HCT116 (cell line): ENCODE measurements around the gene DDRGK1. TPM values are rescaled to one million over a fixed set of nuclear protein-coding genes. Genes with fewer than 3 reads are reported as not detected.

ENCODE experiments used
- ATAC-seq: fragments of 200-7000 bp; cut with Tn5 transposase; 2 replicates; pipeline ENCODE4 v1.9.1; 2020; ENCODE audit warnings: mild to moderate bottlenecking, moderate library complexity
- BruUV-seq: library from RNA; stranded (reverse); fragments of 400-500 nt; replicated peaks from 2 replicates; lab custom pipeline; 2021; lab: Mats Ljungman, UMichigan
- CTCF ChIA-PET: fragments of 300-600 bp; sonication (Branson Sonifier 250); formaldehyde crosslinking; loops from one replicate; lab custom pipeline; 2021; ENCODE audit warnings: antibody characterized with exemption; lab: Charles Lee
- POLR2A ChIA-PET: fragments of 300-600, 350-600 bp; sonication (Branson Sonifier 250); formaldehyde crosslinking; loops from one replicate; lab custom pipeline; 2021; ENCODE audit warnings: antibody characterized with exemption; lab: Charles Lee
- RAD21 ChIA-PET, 2 experiments: fragments of 300-600 bp; sonication (Branson Sonifier 250); formaldehyde crosslinking; loops; one replicate each; lab custom pipeline; 2023; ENCODE audit warnings: low total read pairs in 2 of 2; ENCODE audit not compliant: uncharacterized antibody in 2 of 2, unreplicated experiment in 2 of 2, low non-redundant PET in 1 of 2; lab: Charles Lee
- DNase-seq: peaks from one replicate; pipeline ENCODE4 v3.0.0-alpha.2; 2010; ENCODE audit warnings: low read depth, low spot score
- H2AFZ ChIP-seq: fragments of 200-600 bp; shearing (Covaris generic), sonication (generic); 2 replicates; pipeline ENCODE4 v1.6.1; 2017; ENCODE audit warnings: low read depth, mixed run types, mixed read lengths, antibody characterized with exemption, low read length; ENCODE audit not compliant: poor library complexity, severe bottlenecking
- H3K27ac ChIP-seq: 2 replicates; pipeline ENCODE4 v1.5.1; 2012; ENCODE audit warnings: low read depth, low read length
- H3K27me3 ChIP-seq: fragments of 200-600 bp; sonication (generic); 2 replicates; pipeline ENCODE4 v1.6.1; 2016; ENCODE audit warnings: mixed run types, low read length, mixed read lengths; ENCODE audit not compliant: insufficient read depth
- H3K36me3 ChIP-seq, 2 experiments: fragments of 200-500 bp in 1 of 2; fragments of 200-600 bp in 1 of 2; sonication (Bioruptor generic) in 1 of 2; sonication (generic) in 1 of 2; 2 replicates each; pipeline versions ENCODE4 v1.5.1 to v1.6.1; 2014 to 2016; ENCODE audit warnings: low read length in 2 of 2, inconsistent platforms in 1 of 2, mixed read lengths in 1 of 2, mixed run types in 1 of 2; ENCODE audit not compliant: insufficient read depth in 2 of 2, control insufficient read depth in 1 of 2
- H3K4me1 ChIP-seq, 2 experiments: fragments of 200-600 bp in 1 of 2; sonication (generic) in 1 of 2; 2 replicates each; pipeline versions ENCODE4 v1.5.1 to v1.6.1; 2012 to 2017; ENCODE audit warnings: low read length in 2 of 2, inconsistent platforms in 1 of 2, mild to moderate bottlenecking in 1 of 2, mixed read lengths in 1 of 2, mixed run types in 1 of 2, moderate library complexity in 1 of 2; ENCODE audit not compliant: insufficient read depth in 2 of 2, control insufficient read depth in 1 of 2
- H3K4me2 ChIP-seq: fragments of 200-600 bp; sonication (generic); 2 replicates; pipeline ENCODE4 v1.6.1; 2017; ENCODE audit warnings: mixed run types, low read length, mixed read lengths
- H3K4me3 ChIP-seq, 2 experiments: fragments of 200-600 bp in 1 of 2; sonication (generic) in 1 of 2; replicated peaks in 1 of 2; 2 replicates each; pipeline ENCODE4 v1.5.1; 2011 to 2016; ENCODE audit warnings: low read length in 2 of 2, control low read depth in 1 of 2, low read depth in 1 of 2, mild to moderate bottlenecking in 1 of 2, mixed read lengths in 1 of 2, mixed run types in 1 of 2
- H3K79me2 ChIP-seq: fragments of 200-600 bp; sonication (generic); 2 replicates; pipeline ENCODE4 v1.6.1; 2017; ENCODE audit warnings: mild to moderate bottlenecking, mixed run types, low read length, moderate library complexity, mixed read lengths; ENCODE audit not compliant: insufficient read depth
- H3K9ac ChIP-seq: fragments of 200-600 bp; sonication (generic); 2 replicates; pipeline ENCODE4 v1.6.1; 2016; ENCODE audit warnings: low read length, mixed read lengths
- H3K9me2 ChIP-seq: fragments of 200-600 bp; sonication (generic), shearing (Covaris generic); 2 replicates; pipeline ENCODE4 v1.6.1; 2017; ENCODE audit warnings: mixed run types, mild to moderate bottlenecking, moderate library complexity; ENCODE audit not compliant: insufficient read depth
- H3K9me3 ChIP-seq, 2 experiments: fragments of 200-500 bp in 1 of 2; fragments of 200-600 bp in 1 of 2; sonication (Bioruptor generic) in 1 of 2; sonication (generic) in 1 of 2; 2 replicates each; pipeline ENCODE4 v1.6.1; 2014 to 2017; ENCODE audit warnings: low read length in 2 of 2, mixed read lengths in 2 of 2, inconsistent platforms in 1 of 2, low read depth in 1 of 2, mild to moderate bottlenecking in 1 of 2, mixed run types in 1 of 2, moderate library complexity in 1 of 2; ENCODE audit not compliant: control insufficient read depth in 1 of 2, insufficient read depth in 1 of 2
- H4K20me1 ChIP-seq: fragments of 200-600 bp; sonication (generic), shearing (Covaris generic); 2 replicates; pipeline ENCODE4 v1.6.1; 2017; ENCODE audit warnings: mixed run types, mild to moderate bottlenecking, moderate library complexity; ENCODE audit not compliant: insufficient read depth
- EGR1 ChIP-seq: IDR thresholded peaks from 2 replicates; pipeline ENCODE4 v1.6.1; 2012; ENCODE audit warnings: low read depth
- EZH2 ChIP-seq: fragments of 200-600 bp; sonication (generic); IDR thresholded peaks from 2 replicates; pipeline ENCODE4 v1.6.1; 2017; ENCODE audit warnings: antibody characterized with exemption, mixed run types
- FOSL1 ChIP-seq: IDR thresholded peaks from 2 replicates; pipeline ENCODE4 v1.6.1; 2012; ENCODE audit warnings: low read depth
- JUND ChIP-seq: IDR thresholded peaks from 2 replicates; pipeline ENCODE4 v1.6.1; 2012
- POLR2A ChIP-seq: IDR thresholded peaks from 2 replicates; pipeline ENCODE4 v1.7.0; 2011; ENCODE audit warnings: borderline replicate concordance; ENCODE audit not compliant: insufficient read depth, insufficient read length; ENCODE audit errors: extremely low read depth
- POLR2AphosphoS5 ChIP-seq: IDR thresholded peaks from 2 replicates; pipeline ENCODE4 v1.6.1; 2011; ENCODE audit warnings: mild to moderate bottlenecking, low read depth, low read length, moderate library complexity
- RAD21 ChIP-seq: IDR thresholded peaks from 2 replicates; pipeline ENCODE4 v1.6.1; 2012; ENCODE audit warnings: low read depth, mild to moderate bottlenecking
- SIN3A ChIP-seq: IDR thresholded peaks from 2 replicates; pipeline ENCODE4 v1.6.1; 2012; ENCODE audit warnings: low read depth
- SP1 ChIP-seq: IDR thresholded peaks from 2 replicates; pipeline ENCODE4 v1.6.1; 2012; ENCODE audit warnings: low read depth
- SRF ChIP-seq: IDR thresholded peaks from 2 replicates; pipeline ENCODE4 v1.6.1; 2012; ENCODE audit warnings: low read depth
- YY1 ChIP-seq: IDR thresholded peaks from 2 replicates; pipeline ENCODE4 v1.6.1; 2011; ENCODE audit warnings: low read length, low read depth, moderate library complexity, mild to moderate bottlenecking; ENCODE audit not compliant: insufficient replicate concordance; ENCODE audit errors: extremely low read depth
- ZFX ChIP-seq: fragments of 450-650 bp; IDR thresholded peaks from 2 replicates; pipeline ENCODE4 v1.6.1; 2017
- intact Hi-C: fragments of 100-400 bp; cut with micrococcal nuclease; formaldehyde crosslinking; loops from 2 replicates; pipeline ENCODE4 v1.10.0; 2022
- total RNA-seq: library from RNA; stranded (reverse); gene quantifications from one replicate; pipeline ENCODE4 v1.2.1, GENCODE V29; 2021; ENCODE audit not compliant: unreplicated experiment
- TF ChIP-seq, protein P1 (sequence below), 3 experiments: fragments of 200-600 bp in 1 of 3; sonication (generic) in 1 of 3; IDR thresholded peaks in 2 of 3; conservative IDR thresholded peaks in 1 of 3; 2 replicates each; pipeline ENCODE4 v1.5.1; 2012 to 2017; ENCODE audit warnings: low read depth in 2 of 3, low read length in 2 of 3, antibody characterized with exemption in 1 of 3, borderline replicate concordance in 1 of 3, control low read depth in 1 of 3, mild to moderate bottlenecking in 1 of 3, mixed read lengths in 1 of 3, mixed run types in 1 of 3, moderate library complexity in 1 of 3; ENCODE audit not compliant: insufficient read depth in 1 of 3
- TF ChIP-seq, protein P2 (sequence below): IDR thresholded peaks from 2 replicates; pipeline ENCODE4 v1.6.1; 2012
- TF ChIP-seq, protein P3 (sequence below): IDR thresholded peaks from 2 replicates; pipeline ENCODE4 v1.6.1; 2012
- TF ChIP-seq, protein P4 (sequence below): IDR thresholded peaks from 2 replicates; pipeline ENCODE4 v1.6.1; 2011; ENCODE audit warnings: mild to moderate bottlenecking, low read length, moderate library complexity; ENCODE audit not compliant: insufficient replicate concordance; ENCODE audit errors: extremely low read depth

Gene DDRGK1
- total RNA-seq, 1 experiment from 2014 or later, result 45.8 TPM

DNA sequence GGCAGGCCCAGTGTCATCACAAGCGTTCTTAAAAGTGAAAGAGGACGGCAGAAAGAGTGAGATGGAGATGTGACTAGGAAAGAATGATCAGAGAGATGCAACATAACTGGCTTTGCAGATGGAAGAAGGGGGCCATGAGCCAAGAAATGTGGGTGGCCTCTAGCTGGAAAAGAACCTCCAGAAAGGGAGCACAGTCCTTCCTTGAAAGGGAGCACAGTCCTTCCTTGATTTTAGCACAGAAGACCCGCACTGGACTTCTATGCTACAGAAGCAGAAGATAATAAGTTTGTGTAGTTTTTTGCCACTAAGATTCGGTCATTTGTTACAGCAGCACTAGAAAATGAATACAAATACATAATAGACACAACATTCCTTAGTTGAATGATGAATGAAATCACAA is 24.2 kb downstream of the DDRGK1 start:
- no peak overlapping the region for H3K27ac ChIP-seq
- RAD21 ChIA-PET, result no interaction called here
- intact Hi-C loops, result no loop called here
- H2AFZ ChIP-seq, result no peak overlapping the region
- no peak for DNase-seq
- H3K79me2 ChIP-seq, result no peaks in the 10 kb centered on the region
- H3K4me2 ChIP-seq, result no peak overlapping the region
- POLR2A ChIA-PET, result no interaction called here
- no TSS peak for BruUV-seq
- H3K36me3 ChIP-seq, result no peaks in the 10 kb centered on the region
- no peak for ATAC-seq
- no peaks in the 10 kb centered on the region for H3K9me2 ChIP-seq
- no peak overlapping the region for H3K4me3 ChIP-seq
- TF ChIP-seq EGR1 (no peak), ZFX (no peak), RAD21 (no peak)
- TF ChIP-seq, all 23 proteins: peak for 0
- H4K20me1 ChIP-seq, result no peaks in the 10 kb centered on the region
- CTCF ChIA-PET, result no interaction called here
- 0 out of 4 replicates have a peak, but pooled peaks cover 0 to under 1% of the 10 kb centered on the region in 2 experiments for H3K4me1 ChIP-seq
- H3K9ac ChIP-seq, result no peak overlapping the region
- no peaks in the 10 kb centered on the region for H3K27me3 ChIP-seq
- H3K9me3 ChIP-seq, result no peaks in the 10 kb centered on the region

DNA sequence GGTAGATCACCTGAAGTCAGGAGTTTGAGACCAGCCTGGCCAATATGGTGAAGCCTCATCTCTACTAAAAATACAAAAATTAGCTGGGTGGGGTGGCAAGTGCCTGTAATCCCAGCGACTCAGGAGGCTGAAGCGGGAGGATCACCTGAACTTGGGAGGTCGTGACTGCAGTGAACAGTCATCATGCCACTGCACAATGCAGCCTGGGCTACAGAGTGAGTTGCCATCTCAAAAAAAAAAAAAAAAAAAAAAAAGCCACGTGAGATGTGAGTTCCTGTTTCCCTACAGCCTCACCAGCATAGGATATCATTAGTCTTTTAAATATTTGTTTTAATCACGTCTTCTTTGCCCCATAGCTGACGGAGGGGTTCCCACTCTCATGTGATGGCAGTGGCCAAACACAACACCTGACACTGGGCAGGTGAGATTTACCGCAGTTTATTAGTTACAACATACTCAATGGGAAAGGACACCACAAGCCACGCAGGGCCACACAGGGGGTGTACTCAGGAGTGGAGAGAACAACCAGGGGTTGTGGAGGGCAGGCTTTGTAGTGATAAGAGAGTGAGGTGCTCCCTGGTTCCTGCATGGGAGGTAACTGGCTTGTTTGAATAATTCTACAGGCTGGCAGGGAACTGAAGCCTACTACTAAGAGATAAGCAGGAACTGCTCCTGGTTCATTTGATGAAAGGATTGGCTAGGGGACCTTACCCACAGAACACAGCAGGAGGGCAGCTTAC is 26.6 kb downstream of the DDRGK1 start:
- no peaks in the 10 kb centered on the region for H4K20me1 ChIP-seq
- H3K4me2 ChIP-seq, result no peak overlapping the region
- CTCF ChIA-PET, result no interaction called here
- peaks cover 4 to 20% of the 10 kb centered on the region in 2 experiments; a peak in 2 of 4 replicates for H3K4me1 ChIP-seq
- H2AFZ ChIP-seq, result no peak overlapping the region
- no peak overlapping the region for H3K9ac ChIP-seq
- RAD21 ChIA-PET, result no interaction called here
- no peaks in the 10 kb centered on the region for H3K9me2 ChIP-seq
- DNase-seq, result no peak
- H3K79me2 ChIP-seq, result no peaks in the 10 kb centered on the region
- intact Hi-C loops, result no loop called here
- POLR2A ChIA-PET, result no interaction called here
- H3K9me3 ChIP-seq, result no peaks in the 10 kb centered on the region
- BruUV-seq, result no TSS peak
- H3K27ac ChIP-seq, result no peak overlapping the region
- no peaks in the 10 kb centered on the region for H3K36me3 ChIP-seq
- no peaks in the 10 kb centered on the region for H3K27me3 ChIP-seq
- ATAC-seq, result no peak
- no peak for TF ChIP-seq JUND
- TF ChIP-seq FOSL1, result no peak
- TF ChIP-seq SRF, result no peak
- no peak for TF ChIP-seq POLR2A
- no peak for TF ChIP-seq SP1
- no peak for TF ChIP-seq EZH2
- no peak for TF ChIP-seq RAD21
- TF ChIP-seq, protein P1, sequence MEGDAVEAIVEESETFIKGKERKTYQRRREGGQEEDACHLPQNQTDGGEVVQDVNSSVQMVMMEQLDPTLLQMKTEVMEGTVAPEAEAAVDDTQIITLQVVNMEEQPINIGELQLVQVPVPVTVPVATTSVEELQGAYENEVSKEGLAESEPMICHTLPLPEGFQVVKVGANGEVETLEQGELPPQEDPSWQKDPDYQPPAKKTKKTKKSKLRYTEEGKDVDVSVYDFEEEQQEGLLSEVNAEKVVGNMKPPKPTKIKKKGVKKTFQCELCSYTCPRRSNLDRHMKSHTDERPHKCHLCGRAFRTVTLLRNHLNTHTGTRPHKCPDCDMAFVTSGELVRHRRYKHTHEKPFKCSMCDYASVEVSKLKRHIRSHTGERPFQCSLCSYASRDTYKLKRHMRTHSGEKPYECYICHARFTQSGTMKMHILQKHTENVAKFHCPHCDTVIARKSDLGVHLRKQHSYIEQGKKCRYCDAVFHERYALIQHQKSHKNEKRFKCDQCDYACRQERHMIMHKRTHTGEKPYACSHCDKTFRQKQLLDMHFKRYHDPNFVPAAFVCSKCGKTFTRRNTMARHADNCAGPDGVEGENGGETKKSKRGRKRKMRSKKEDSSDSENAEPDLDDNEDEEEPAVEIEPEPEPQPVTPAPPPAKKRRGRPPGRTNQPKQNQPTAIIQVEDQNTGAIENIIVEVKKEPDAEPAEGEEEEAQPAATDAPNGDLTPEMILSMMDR (IDR thresholded peaks at IDR 0.05 in 2 of 3, conservative IDR thresholded peaks at IDR 0.05 in 1 of 3; ENCODE audit: borderline replicate concordance in 1 of 3, insufficient read depth in 1 of 3, low read depth in 2 of 3, low read length in 2 of 3), result no peak
- TF ChIP-seq, protein P2, sequence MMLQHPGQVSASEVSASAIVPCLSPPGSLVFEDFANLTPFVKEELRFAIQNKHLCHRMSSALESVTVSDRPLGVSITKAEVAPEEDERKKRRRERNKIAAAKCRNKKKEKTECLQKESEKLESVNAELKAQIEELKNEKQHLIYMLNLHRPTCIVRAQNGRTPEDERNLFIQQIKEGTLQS, result no peak
- TF ChIP-seq, protein P3, sequence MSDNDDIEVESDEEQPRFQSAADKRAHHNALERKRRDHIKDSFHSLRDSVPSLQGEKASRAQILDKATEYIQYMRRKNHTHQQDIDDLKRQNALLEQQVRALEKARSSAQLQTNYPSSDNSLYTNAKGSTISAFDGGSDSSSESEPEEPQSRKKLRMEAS, result no peak
- no peak for TF ChIP-seq POLR2AphosphoS5
- TF ChIP-seq YY1, result no peak
- TF ChIP-seq EGR1, result no peak
- no peak for TF ChIP-seq SIN3A
- no peak for TF ChIP-seq ZFX
- TF ChIP-seq, protein P4, sequence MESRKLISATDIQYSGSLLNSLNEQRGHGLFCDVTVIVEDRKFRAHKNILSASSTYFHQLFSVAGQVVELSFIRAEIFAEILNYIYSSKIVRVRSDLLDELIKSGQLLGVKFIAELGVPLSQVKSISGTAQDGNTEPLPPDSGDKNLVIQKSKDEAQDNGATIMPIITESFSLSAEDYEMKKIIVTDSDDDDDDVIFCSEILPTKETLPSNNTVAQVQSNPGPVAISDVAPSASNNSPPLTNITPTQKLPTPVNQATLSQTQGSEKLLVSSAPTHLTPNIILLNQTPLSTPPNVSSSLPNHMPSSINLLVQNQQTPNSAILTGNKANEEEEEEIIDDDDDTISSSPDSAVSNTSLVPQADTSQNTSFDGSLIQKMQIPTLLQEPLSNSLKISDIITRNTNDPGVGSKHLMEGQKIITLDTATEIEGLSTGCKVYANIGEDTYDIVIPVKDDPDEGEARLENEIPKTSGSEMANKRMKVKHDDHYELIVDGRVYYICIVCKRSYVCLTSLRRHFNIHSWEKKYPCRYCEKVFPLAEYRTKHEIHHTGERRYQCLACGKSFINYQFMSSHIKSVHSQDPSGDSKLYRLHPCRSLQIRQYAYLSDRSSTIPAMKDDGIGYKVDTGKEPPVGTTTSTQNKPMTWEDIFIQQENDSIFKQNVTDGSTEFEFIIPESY, result no peak
- no peak overlapping the region for H3K4me3 ChIP-seq
